ENCODE results near the gene HSF2.

Gene HSF2

DNA sequence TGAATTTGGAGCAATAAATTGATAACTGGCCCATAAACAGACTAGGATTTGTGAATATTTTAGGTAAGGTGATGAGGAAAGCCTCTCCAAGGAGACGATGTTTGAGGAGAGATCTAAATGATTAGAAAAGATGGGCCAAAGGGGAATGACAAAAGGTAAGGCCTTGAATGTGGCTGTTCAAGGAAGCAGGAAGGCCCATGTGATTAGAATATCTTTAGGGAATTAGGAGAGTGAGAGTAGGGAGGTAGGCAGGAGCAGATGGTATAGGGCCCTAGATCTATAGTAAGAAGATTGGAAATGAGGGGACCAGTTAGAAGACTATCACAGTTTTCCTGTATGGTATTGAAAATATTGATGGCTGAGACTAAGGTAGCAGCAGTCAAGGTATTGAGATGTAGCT is 6.7 kb downstream of the HSF2 start:
- in situ Hi-C loops (cut with HindIII; ENCODE audit: low sequenced_read_pairs): no loop called here
- TF ChIP-seq, protein P1, sequence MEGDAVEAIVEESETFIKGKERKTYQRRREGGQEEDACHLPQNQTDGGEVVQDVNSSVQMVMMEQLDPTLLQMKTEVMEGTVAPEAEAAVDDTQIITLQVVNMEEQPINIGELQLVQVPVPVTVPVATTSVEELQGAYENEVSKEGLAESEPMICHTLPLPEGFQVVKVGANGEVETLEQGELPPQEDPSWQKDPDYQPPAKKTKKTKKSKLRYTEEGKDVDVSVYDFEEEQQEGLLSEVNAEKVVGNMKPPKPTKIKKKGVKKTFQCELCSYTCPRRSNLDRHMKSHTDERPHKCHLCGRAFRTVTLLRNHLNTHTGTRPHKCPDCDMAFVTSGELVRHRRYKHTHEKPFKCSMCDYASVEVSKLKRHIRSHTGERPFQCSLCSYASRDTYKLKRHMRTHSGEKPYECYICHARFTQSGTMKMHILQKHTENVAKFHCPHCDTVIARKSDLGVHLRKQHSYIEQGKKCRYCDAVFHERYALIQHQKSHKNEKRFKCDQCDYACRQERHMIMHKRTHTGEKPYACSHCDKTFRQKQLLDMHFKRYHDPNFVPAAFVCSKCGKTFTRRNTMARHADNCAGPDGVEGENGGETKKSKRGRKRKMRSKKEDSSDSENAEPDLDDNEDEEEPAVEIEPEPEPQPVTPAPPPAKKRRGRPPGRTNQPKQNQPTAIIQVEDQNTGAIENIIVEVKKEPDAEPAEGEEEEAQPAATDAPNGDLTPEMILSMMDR (IDR thresholded peaks at IDR 0.05; ENCODE audit: low read depth, low read length): no peak
- DNase-seq (ENCODE audit: low read depth, low spot score): no peak
- no peak overlapping the region for H3K4me3 ChIP-seq (ENCODE audit: low read depth, low read length)

DNA sequence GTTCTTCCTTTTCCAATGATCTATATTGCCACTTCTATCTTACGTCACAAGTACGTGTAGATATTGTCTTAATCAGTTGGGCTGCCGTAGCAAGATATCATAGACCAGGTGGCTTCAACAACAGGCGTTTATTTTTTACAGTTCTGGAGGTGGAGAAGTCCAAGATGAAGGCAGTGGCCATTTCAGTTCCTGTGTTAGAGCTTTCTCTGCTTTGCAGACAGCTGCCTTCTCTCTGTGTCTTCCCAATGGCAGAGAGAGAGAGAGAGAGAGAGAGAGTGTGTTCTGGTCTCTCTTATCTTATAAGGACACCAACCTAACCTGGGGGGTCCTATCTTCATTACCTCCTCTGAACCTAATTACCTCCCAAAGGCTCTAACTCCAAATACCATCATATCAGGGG is 8.3 kb downstream of the HSF2 start:
- DNase-seq (ENCODE audit: low read depth, low spot score): no peak
- in situ Hi-C loops (cut with HindIII; ENCODE audit: low sequenced_read_pairs): no loop called here
- TF ChIP-seq, protein P1 (IDR thresholded peaks at IDR 0.05; ENCODE audit: low read depth, low read length): no peak
- no peak overlapping the region for H3K4me3 ChIP-seq (ENCODE audit: low read depth, low read length)

DNA sequence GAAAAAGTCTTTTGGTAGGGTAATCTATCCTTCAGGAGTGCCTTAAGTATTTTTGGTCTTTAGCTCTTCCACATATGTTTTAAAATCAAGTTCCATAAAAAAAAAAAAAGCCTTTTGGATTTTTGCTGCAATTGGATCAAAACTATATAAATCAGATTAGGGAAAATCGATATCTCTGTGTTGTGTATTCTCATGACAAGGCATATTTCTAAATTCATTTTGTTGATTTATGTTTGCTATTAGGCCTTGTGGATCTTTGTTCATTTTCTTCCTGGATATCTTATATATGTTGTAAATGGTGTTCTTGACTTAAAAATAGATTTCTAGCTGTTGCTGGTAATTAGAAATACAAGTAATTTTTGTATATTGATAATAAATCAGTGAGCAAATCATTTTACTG is 8.8 kb downstream of the HSF2 start:
- DNase-seq (ENCODE audit: low read depth, low spot score): no peak
- TF ChIP-seq, protein P1 (IDR thresholded peaks at IDR 0.05; ENCODE audit: low read depth, low read length): no peak
- H3K4me3 ChIP-seq (ENCODE audit: low read depth, low read length): no peak overlapping the region
- in situ Hi-C loops (cut with HindIII; ENCODE audit: low sequenced_read_pairs): no loop called here

DNA sequence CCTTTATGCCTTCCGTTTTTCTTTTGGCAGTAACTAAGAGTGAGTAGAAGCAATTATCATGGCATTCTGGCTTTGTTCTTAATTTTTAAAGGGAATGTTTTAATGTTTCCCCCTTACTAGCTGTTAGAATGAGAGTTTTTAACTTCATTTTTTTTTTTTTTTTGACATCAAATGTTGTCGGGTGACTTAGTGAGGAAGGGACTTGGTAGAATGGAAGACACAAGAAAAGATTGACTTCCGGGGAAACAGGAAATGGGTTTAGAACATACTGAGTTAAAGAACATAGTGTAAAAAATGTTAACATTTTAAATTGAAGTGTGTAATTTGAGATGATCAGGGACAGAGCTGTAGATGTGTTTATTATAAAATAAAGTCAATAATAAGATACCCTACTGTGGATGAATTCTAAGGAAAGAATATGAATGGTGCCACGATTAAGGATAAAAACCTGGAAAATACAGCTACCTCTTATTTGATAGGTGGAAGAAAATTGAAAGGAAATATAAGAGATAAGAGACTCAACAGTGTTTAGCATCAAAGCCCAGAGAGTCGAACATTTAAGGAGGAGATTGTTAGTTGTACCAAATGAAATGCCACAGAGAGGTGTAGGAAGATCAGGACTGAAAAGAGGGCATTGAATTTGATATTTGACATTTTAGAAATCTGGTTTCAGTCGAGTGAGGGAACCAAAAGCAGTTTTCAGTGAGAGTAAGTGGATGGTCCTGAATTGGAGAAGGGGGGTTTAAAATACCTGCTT is 9.4 kb downstream of the HSF2 start:
- H3K4me3 ChIP-seq (ENCODE audit: low read depth, low read length): no peak overlapping the region
- in situ Hi-C loops (cut with HindIII; ENCODE audit: low sequenced_read_pairs): no loop called here
- TF ChIP-seq, protein P1 (IDR thresholded peaks at IDR 0.05; ENCODE audit: low read depth, low read length): no peak
- DNase-seq (ENCODE audit: low read depth, low spot score): no peak

DNA sequence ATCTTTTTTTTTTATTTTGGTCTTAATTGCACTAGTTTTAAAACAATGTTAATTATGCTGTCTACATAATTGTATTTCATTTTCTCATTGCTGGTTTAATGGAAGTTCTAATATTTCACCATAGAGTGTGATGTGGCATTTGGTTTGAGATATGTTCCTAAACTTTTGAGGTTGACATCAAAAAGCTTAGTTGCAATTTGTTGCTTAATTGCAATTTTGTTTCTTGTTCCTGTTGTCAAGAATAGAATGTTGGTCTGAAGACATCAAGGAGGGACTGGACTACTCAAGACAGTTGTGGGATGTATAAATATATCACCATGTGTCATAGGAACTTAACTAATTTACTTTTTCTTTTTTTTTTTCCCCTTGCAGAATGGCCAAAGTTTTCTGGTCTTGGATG is 12.5 kb downstream of the HSF2 start:
- in situ Hi-C loops (cut with HindIII; ENCODE audit: low sequenced_read_pairs): no loop called here

DNA sequence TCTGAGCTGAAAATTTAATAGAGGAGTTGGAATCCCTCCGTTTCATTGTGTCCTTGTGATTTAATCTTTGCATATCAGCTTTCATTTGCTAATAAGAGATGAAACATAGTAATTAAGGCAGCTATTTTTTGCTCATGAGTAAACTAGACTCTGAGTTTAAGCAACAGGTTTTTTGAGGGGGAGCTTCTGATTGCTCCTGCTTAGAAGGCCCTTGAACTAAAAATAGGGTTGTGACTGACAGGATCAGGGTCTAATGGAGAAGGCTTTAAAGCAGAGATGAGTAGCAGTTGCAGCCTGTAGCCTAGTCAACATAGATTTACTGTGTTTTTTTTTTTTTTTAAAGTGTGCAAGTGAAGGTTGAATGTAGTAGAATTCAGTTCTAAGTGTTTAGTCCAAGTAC is 17.4 kb downstream of the HSF2 start:
- no peak for DNase-seq (ENCODE audit: low read depth, low spot score)
- TF ChIP-seq, protein P1 (IDR thresholded peaks at IDR 0.05; ENCODE audit: low read depth, low read length): no peak
- in situ Hi-C loops (cut with HindIII; ENCODE audit: low sequenced_read_pairs): no loop called here
- no peak overlapping the region for H3K4me3 ChIP-seq (ENCODE audit: low read depth, low read length)

More for the DNA sequence above, 12.5 kb downstream of the HSF2 start:
- no peak for DNase-seq (ENCODE audit: low read depth, low spot score)
- H3K4me3 ChIP-seq (ENCODE audit: low read depth, low read length): no peak overlapping the region
- TF ChIP-seq, protein P1 (IDR thresholded peaks at IDR 0.05; ENCODE audit: low read depth, low read length): no peak
